IMR-90 (cell line): ENCODE data around the gene MSH3.

Source experiments
- BHLHE40 ChIP-seq: fragments of 150-350 bp; IDR thresholded peaks from 2 replicates; pipeline ENCODE4 v1.6.1; 2016; ENCODE audit warnings: mild to moderate bottlenecking, low read depth, low read length
- CEBPB ChIP-seq: IDR thresholded peaks from 2 replicates; pipeline ENCODE4 v1.6.1; 2012; ENCODE audit warnings: low read depth, low read length, improper control_type of control experiment
- MAZ ChIP-seq: IDR thresholded peaks from 2 replicates; pipeline ENCODE4 v1.6.1; 2012; ENCODE audit warnings: low read depth, mild to moderate bottlenecking, low read length, improper control_type of control experiment, moderate library complexity, borderline replicate concordance
- POLR2A ChIP-seq: IDR thresholded peaks from 2 replicates; pipeline ENCODE4 v1.6.1; 2012; ENCODE audit warnings: mild to moderate bottlenecking, low read depth, low read length
- RAD21 ChIP-seq: IDR thresholded peaks from 2 replicates; pipeline ENCODE4 v1.6.1; 2012; ENCODE audit warnings: low read length, improper control_type of control experiment
- RCOR1 ChIP-seq: IDR thresholded peaks from 2 replicates; pipeline ENCODE4 v1.6.1; 2012; ENCODE audit warnings: mild to moderate bottlenecking, low read length, improper control_type of control experiment; ENCODE audit not compliant: insufficient replicate concordance
- SMC3 ChIP-seq: fragments of 150-350 bp; IDR thresholded peaks from 2 replicates; pipeline ENCODE4 v1.6.1; 2016; ENCODE audit warnings: low read depth, mild to moderate bottlenecking, antibody characterized with exemption, low read length, moderate library complexity
- TF ChIP-seq, protein P1 (sequence below): conservative IDR thresholded peaks from 2 replicates; pipeline ENCODE4 v1.5.1; 2012; ENCODE audit warnings: mild to moderate bottlenecking, low read depth, low read length, improper control_type of control experiment
- TF ChIP-seq, protein P2 (sequence below): fragments of 150-350 bp; IDR thresholded peaks from 2 replicates; pipeline ENCODE4 v1.6.1; 2016; ENCODE audit warnings: low read depth, mild to moderate bottlenecking, low read length, moderate library complexity, borderline replicate concordance
- TF ChIP-seq, protein P3 (sequence below): fragments of 150-350 bp; IDR thresholded peaks from 2 replicates; pipeline ENCODE4 v1.6.1; 2017; ENCODE audit warnings: mild to moderate bottlenecking, antibody characterized with exemption, low read length, low read depth

DNA sequence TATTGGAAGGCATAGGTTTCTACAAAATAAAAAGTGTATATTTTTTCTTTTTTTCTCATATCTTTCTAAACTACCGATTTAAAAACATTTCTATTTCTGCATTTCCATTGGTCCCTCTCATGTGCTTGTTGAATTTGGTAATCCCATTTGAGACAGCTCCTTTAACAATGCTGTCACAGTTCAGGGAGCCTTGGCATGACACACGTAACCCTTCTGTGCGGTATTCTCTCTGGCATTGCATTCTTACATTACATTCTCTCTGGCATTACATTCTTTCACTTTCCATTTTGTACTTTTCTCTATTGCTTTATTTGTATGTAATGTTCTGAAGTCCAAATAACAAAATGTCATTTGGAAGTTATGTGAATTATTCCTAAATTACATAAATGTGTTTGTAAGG is 155.0 kb downstream of the MSH3 start:
- TF ChIP-seq, protein P1, sequence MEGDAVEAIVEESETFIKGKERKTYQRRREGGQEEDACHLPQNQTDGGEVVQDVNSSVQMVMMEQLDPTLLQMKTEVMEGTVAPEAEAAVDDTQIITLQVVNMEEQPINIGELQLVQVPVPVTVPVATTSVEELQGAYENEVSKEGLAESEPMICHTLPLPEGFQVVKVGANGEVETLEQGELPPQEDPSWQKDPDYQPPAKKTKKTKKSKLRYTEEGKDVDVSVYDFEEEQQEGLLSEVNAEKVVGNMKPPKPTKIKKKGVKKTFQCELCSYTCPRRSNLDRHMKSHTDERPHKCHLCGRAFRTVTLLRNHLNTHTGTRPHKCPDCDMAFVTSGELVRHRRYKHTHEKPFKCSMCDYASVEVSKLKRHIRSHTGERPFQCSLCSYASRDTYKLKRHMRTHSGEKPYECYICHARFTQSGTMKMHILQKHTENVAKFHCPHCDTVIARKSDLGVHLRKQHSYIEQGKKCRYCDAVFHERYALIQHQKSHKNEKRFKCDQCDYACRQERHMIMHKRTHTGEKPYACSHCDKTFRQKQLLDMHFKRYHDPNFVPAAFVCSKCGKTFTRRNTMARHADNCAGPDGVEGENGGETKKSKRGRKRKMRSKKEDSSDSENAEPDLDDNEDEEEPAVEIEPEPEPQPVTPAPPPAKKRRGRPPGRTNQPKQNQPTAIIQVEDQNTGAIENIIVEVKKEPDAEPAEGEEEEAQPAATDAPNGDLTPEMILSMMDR = no peak
- TF ChIP-seq CEBPB (no peak), MAZ (no peak), RAD21 (no peak), POLR2A (no peak), BHLHE40 (no peak), RCOR1 (no peak), SMC3 (no peak)
- TF ChIP-seq, protein P2, sequence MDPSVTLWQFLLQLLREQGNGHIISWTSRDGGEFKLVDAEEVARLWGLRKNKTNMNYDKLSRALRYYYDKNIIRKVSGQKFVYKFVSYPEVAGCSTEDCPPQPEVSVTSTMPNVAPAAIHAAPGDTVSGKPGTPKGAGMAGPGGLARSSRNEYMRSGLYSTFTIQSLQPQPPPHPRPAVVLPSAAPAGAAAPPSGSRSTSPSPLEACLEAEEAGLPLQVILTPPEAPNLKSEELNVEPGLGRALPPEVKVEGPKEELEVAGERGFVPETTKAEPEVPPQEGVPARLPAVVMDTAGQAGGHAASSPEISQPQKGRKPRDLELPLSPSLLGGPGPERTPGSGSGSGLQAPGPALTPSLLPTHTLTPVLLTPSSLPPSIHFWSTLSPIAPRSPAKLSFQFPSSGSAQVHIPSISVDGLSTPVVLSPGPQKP = no peak
- TF ChIP-seq, protein P3, sequence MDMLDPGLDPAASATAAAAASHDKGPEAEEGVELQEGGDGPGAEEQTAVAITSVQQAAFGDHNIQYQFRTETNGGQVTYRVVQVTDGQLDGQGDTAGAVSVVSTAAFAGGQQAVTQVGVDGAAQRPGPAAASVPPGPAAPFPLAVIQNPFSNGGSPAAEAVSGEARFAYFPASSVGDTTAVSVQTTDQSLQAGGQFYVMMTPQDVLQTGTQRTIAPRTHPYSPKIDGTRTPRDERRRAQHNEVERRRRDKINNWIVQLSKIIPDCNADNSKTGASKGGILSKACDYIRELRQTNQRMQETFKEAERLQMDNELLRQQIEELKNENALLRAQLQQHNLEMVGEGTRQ = no peak
